Suprapubic skin (tissue), 4 donors: Measurements from ENCODE around the gene CCDC3. TPM values are rescaled to one million over a fixed set of nuclear protein-coding genes. Genes with fewer than 3 reads are reported as not detected.

Experiments used
- DNase-seq, 2 donors: peaks; one replicate each; pipeline ENCODE4 v3.0.0-alpha.2; 2019; ENCODE audit warnings: low spot score in 2 of 2
- H3K27ac ChIP-seq: fragments of 200-600 bp; sonication (generic); one replicate; pipeline ENCODE4 v1.5.1; 2019
- H3K27me3 ChIP-seq: fragments of 200-600 bp; sonication (generic); one replicate; pipeline ENCODE4 v1.5.1; 2019
- H3K36me3 ChIP-seq: fragments of 200-600 bp; sonication (generic); one replicate; pipeline ENCODE4 v1.5.1; 2019
- H3K4me1 ChIP-seq: fragments of 200-600 bp; sonication (generic); one replicate; pipeline ENCODE4 v1.5.1; 2019
- H3K4me3 ChIP-seq: fragments of 200-600 bp; sonication (generic); one replicate; pipeline ENCODE4 v1.5.1; 2019; ENCODE audit warnings: mild to moderate bottlenecking
- H3K9me3 ChIP-seq: fragments of 200-600 bp; sonication (generic); one replicate; pipeline ENCODE4 v1.5.1; 2019
- EP300 ChIP-seq: sonication (generic); formaldehyde crosslinking; IDR thresholded peaks from one replicate; pipeline ENCODE4 v1.6.1; 2017; ENCODE audit warnings: antibody characterized with exemption
- POLR2A ChIP-seq, 2 donors: fragments of 450-650 bp; IDR thresholded peaks; one replicate each; pipeline ENCODE4 v1.6.1; 2017; ENCODE audit warnings: antibody characterized with exemption in 2 of 2, mild to moderate bottlenecking in 2 of 2, moderate library complexity in 2 of 2
- POLR2AphosphoS5 ChIP-seq, 3 donors: sonication (generic); formaldehyde crosslinking; IDR thresholded peaks; one replicate each; pipeline ENCODE4 v1.6.1; 2017; ENCODE audit warnings: antibody characterized with exemption in 3 of 3
- WGBS: methylation state at CpG from one replicate; pipeline ENCODE4 v1.1.5; 2018; 5-methylcytosine and 5-hydroxymethylcytosine counted together
- total RNA-seq, 4 donors: library from RNA; depleted of rRNA; stranded (reverse); fragments of >200 nt; gene quantifications; one replicate each; pipeline ENCODE4 v1.1.0, GENCODE V29; 2016
- TF ChIP-seq, protein P1 (sequence below), 2 donors: fragments of 200-600 bp in 1 of 2; fragments of 450-650 bp in 1 of 2; sonication (generic) in 1 of 2; IDR thresholded peaks; one replicate each; pipeline ENCODE4 v1.5.1; 2016 to 2019; ENCODE audit warnings: antibody characterized with exemption in 2 of 2, mild to moderate bottlenecking in 1 of 2, moderate library complexity in 1 of 2

Gene CCDC3
- total RNA-seq, 4 donors from 2014 or later: 31.3 to 124 (median 60.2) TPM

DNA sequence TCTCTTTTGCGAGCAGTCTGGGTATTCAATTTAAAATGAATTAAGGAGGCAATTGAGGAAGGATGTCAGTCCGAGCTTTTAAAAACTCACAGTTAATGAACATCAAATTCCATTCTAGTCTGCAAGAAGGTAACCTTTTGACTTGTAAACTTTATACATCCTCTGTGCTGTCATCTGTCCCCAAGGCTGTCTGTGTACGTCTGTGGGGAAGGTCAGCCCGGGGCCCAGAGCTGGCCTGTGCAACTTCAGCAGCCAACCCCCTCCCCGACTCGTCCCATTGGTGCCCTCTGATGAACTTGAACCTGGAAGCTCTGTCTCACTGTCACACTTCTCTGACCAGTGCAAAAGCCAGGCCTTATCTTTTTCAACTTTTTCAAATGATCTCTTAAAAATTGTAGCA is 80.3 kb downstream of the CCDC3 start:
- WGBS: 93% methylated on average over 6 of the region's 6 CpGs
- H3K9me3 ChIP-seq: no peaks in the 10 kb centered on the region
- no peaks in the 10 kb centered on the region for H3K36me3 ChIP-seq
- TF ChIP-seq POLR2AphosphoS5 (IDR thresholded peaks at IDR 0.05) (no peak), POLR2A (IDR thresholded peaks at IDR 0.05) (no peak), EP300 (no peak)
- TF ChIP-seq, protein P1, sequence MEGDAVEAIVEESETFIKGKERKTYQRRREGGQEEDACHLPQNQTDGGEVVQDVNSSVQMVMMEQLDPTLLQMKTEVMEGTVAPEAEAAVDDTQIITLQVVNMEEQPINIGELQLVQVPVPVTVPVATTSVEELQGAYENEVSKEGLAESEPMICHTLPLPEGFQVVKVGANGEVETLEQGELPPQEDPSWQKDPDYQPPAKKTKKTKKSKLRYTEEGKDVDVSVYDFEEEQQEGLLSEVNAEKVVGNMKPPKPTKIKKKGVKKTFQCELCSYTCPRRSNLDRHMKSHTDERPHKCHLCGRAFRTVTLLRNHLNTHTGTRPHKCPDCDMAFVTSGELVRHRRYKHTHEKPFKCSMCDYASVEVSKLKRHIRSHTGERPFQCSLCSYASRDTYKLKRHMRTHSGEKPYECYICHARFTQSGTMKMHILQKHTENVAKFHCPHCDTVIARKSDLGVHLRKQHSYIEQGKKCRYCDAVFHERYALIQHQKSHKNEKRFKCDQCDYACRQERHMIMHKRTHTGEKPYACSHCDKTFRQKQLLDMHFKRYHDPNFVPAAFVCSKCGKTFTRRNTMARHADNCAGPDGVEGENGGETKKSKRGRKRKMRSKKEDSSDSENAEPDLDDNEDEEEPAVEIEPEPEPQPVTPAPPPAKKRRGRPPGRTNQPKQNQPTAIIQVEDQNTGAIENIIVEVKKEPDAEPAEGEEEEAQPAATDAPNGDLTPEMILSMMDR (IDR thresholded peaks at IDR 0.05): no peak
- H3K4me1 ChIP-seq: peaks cover 3% of the 10 kb centered on the region
- no peak for DNase-seq
- no peak overlapping the region for H3K27ac ChIP-seq
- H3K27me3 ChIP-seq: no peaks in the 10 kb centered on the region
- H3K4me3 ChIP-seq: no peak overlapping the region

DNA sequence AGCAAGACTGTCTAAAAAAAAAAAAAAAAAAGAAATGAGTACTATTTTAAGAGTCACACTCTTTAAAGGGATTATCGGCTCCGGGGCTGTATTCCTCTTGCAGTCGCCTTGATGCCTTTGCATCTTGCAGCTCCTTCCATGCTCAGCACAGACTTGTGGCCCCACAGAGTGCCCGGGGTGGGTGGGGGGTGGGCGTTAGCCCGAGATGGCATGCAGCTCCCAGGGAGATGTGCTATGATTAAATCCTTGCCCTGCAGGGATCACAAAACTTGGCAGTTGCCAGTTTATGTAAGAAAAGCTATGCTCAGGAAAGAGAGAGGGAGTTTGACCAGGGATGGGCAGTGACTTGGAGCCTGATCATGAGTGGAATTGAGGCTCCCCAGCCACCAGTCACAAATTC is 81.9 kb downstream of the CCDC3 start:
- Histone ChIP-seq H3K27me3 (no peaks in the 10 kb centered on the region), H3K4me3 (no peak overlapping the region), H3K36me3 (no peaks in the 10 kb centered on the region), H3K27ac (no peak overlapping the region), H3K9me3 (no peaks in the 10 kb centered on the region), H3K4me1 (peaks cover 3% of the 10 kb centered on the region)
- 15% methylated on average over 6 of the region's 6 CpGs for WGBS
- DNase-seq: no peak
- TF ChIP-seq POLR2A (IDR thresholded peaks at IDR 0.05): no peak
- no peak for TF ChIP-seq EP300
- TF ChIP-seq POLR2AphosphoS5 (IDR thresholded peaks at IDR 0.05): no peak
- TF ChIP-seq, protein P1 (IDR thresholded peaks at IDR 0.05): no peak

DNA sequence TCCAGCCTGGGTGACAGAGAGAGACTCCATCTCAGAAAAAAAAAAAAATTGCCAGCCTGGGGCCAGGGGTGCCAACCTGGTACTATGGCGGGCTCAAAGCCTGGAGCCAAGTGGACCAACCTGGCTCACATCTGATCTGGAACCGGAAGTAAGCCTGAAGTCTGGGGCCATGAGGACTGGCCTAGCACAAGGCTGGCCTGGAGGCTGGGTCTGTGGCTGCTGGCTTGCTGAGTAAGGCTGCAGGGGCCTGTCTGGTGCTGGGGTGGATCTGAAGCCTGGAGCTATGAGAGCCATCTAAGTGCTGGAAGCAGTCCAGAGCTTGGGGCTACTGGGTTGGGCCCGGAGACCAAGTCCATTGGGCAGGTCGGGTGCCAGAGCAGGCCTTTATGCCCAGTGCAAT is 84.9 kb downstream of the CCDC3 start:
- DNase-seq: no peak
- no peak overlapping the region for H3K27ac ChIP-seq
- no peaks in the 10 kb centered on the region for H3K36me3 ChIP-seq
- 80% methylated on average over 3 of the region's 4 CpGs for WGBS
- H3K4me3 ChIP-seq: no peak overlapping the region
- H3K9me3 ChIP-seq: no peaks in the 10 kb centered on the region
- no peaks in the 10 kb centered on the region for H3K27me3 ChIP-seq
- TF ChIP-seq, protein P1 (IDR thresholded peaks at IDR 0.05): no peak
- TF ChIP-seq POLR2AphosphoS5 (IDR thresholded peaks at IDR 0.05): no peak
- TF ChIP-seq POLR2A (IDR thresholded peaks at IDR 0.05): no peak
- no peak for TF ChIP-seq EP300
- H3K4me1 ChIP-seq: peaks cover 3% of the 10 kb centered on the region

DNA sequence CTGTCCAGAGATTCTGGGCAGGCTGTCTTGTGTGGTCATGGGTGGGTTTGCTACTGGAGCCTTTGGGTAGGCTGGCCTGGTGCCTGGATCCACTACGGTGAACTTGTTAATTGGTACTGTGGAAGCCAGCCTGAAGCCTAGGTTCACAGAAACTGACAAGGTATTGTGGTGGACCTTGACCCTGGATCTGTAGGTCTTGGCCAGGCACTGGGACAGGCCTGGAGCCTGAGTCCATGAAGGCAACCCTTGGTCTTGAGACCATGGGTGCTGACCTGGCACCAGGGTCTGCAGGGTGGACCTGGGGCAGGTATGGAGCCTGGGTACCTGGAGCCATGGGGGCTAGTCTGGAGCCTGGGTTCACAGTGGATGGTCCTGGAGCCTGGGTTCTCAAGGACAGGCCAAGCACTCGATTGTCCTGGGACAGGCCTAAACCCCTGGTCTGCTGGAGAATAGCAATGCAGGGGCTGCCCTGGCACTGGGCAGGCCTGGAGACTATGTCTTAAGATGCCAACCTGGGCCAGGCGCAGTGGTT is 85.8 kb downstream of the CCDC3 start:
- Histone ChIP-seq H3K9me3 (no peaks in the 10 kb centered on the region), H3K27ac (peak overlapping the region; percentile 12), H3K4me1 (peaks cover 3% of the 10 kb centered on the region), H3K36me3 (no peaks in the 10 kb centered on the region), H3K27me3 (no peaks in the 10 kb centered on the region), H3K4me3 (no peak overlapping the region)
- TF ChIP-seq EP300 (no peak), POLR2AphosphoS5 (IDR thresholded peaks at IDR 0.05) (no peak)
- no peak for DNase-seq
- whole genome bisulfite sequencing: 83% methylated on average over 2 of the region's 3 CpGs

DNA sequence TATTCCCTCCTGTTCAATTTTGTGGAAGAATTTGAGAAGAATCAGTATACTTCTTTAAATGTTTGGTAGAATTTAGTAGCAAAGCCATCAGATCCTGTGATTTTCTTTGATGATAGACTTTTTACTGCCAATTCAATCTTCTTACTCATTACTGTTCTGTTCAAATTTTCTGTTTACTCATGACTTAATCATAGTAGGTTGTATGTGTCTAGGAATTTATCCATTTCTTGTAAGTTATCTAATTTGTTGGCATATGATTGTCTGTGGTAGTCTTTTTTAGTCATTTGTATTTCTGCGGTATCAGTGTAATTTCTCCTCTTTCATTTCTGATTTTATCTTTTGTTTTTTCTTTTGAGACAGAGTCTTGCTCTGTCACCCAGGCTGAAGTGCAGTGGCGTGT is 87.4 kb downstream of the CCDC3 start:
- Histone ChIP-seq H3K4me1 (peaks cover 3% of the 10 kb centered on the region), H3K9me3 (no peaks in the 10 kb centered on the region), H3K36me3 (no peaks in the 10 kb centered on the region), H3K4me3 (no peak overlapping the region), H3K27ac (peak overlapping the region; percentile 49), H3K27me3 (no peaks in the 10 kb centered on the region)
- WGBS: 65% methylated on average over 2 of the region's 2 CpGs
- no peak for DNase-seq
- TF ChIP-seq POLR2AphosphoS5 (IDR thresholded peaks at IDR 0.05) (no peak), POLR2A (IDR thresholded peaks at IDR 0.05) (no peak), EP300 (no peak)
- TF ChIP-seq, protein P1 (IDR thresholded peaks at IDR 0.05): no peak

DNA sequence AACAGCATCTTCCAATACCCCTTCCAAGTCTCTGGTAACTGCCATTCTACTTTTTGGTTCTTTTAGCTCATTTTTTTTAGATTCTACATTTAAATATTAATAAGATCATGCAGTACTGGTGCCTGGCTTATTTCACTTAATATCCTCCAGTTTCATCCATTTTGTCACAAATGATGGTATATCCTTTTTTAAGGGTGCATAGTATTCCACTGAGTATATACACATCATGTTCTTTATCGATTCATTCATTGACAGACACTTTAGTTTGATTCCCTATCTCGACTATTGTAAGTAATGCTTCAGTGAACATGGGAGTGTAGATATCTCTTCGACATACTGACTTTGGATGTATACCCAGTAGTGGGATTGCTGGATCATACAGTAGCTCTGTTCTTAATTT is 89.7 kb downstream of the CCDC3 start:
- Histone ChIP-seq H3K27me3 (no peaks in the 10 kb centered on the region), H3K36me3 (no peaks in the 10 kb centered on the region), H3K4me3 (no peak overlapping the region), H3K4me1 (peaks cover 4% of the 10 kb centered on the region), H3K9me3 (no peaks in the 10 kb centered on the region), H3K27ac (no peak overlapping the region)
- TF ChIP-seq POLR2AphosphoS5 (IDR thresholded peaks at IDR 0.05): no peak
- no peak for TF ChIP-seq EP300
- TF ChIP-seq POLR2A (IDR thresholded peaks at IDR 0.05): no peak
- TF ChIP-seq, protein P1 (IDR thresholded peaks at IDR 0.05): no peak
- no peak for DNase-seq
- WGBS: 96% methylated on average over 3 of the region's 3 CpGs
